ENCODE measurements around the gene KRI1. TPM values are rescaled to one million over a fixed set of nuclear protein-coding genes. Genes with fewer than 3 reads are reported as not detected.

Gene KRI1
- total RNA-seq, 1 experiment from 2014 or later, result 57.4 TPM

GRCh38 chr19:10538204-10538983 lies 27.4 kb downstream of the KRI1 start:
- no peaks in the 10 kb centered on the region for H4K20me1 ChIP-seq (ENCODE audit: control insufficient read depth, insufficient read depth, insufficient read length)
- H3K4me1 ChIP-seq (ENCODE audit: insufficient read depth, low read length), result no peaks in the 10 kb centered on the region
- H3K27ac Mint-ChIP-seq, result no peak overlapping the region; a peak in 1 of 7 replicates
- H3K4me2 ChIP-seq (ENCODE audit: insufficient read depth, insufficient read length, low read length), result no peak overlapping the region
- no peak overlapping the region for H2AFZ ChIP-seq (ENCODE audit: low read length)
- no peaks in the 10 kb centered on the region for H3K79me2 ChIP-seq (ENCODE audit: insufficient read depth, low read length)
- no peak overlapping the region for H3K18ac ChIP-seq (ENCODE audit: insufficient read length, low read depth, low read length)
- H3K23me2 ChIP-seq (ENCODE audit: insufficient read length, low read depth, low read length, poor library complexity, severe bottlenecking), result no peaks in the 10 kb centered on the region
- H3K56ac ChIP-seq (ENCODE audit: insufficient read length, low read depth, low read length), result no peak overlapping the region
- DNase-seq, result no peak
- no peak overlapping the region for H2BK20ac ChIP-seq (ENCODE audit: low read depth, low read length, poor library complexity, severe bottlenecking)
- no peaks in the 10 kb centered on the region for H3K27me3 ChIP-seq (ENCODE audit: insufficient read depth, low read length)
- H3T11ph ChIP-seq (ENCODE audit: low read length), result no peak overlapping the region
- H2BK15ac ChIP-seq (ENCODE audit: low read depth, low read length), result no peak overlapping the region
- no peaks in the 10 kb centered on the region for H3K9me3 Mint-ChIP-seq
- H2BK120ac ChIP-seq (ENCODE audit: low read depth, low read length, poor library complexity, severe bottlenecking), result no peak overlapping the region
- H4K5ac ChIP-seq (ENCODE audit: insufficient read length, low read depth, low read length), result no peak overlapping the region
- H3K9me3 ChIP-seq (ENCODE audit: control insufficient read depth, low read depth, low read length), result no peaks in the 10 kb centered on the region
- H2BK5ac ChIP-seq (ENCODE audit: insufficient read length, low read length), result no peak overlapping the region
- no peak overlapping the region for H2AK5ac ChIP-seq (ENCODE audit: insufficient read length, low read length)
- no peak overlapping the region for H4K91ac ChIP-seq (ENCODE audit: insufficient read length, low read depth, low read length)
- peaks cover 2 to 3% of the 10 kb centered on the region in 2 experiments for H3K4me1 Mint-ChIP-seq
- no peak overlapping the region for H3K23ac ChIP-seq (ENCODE audit: insufficient read length, low read depth, low read length)
- no peaks in the 10 kb centered on the region for H3K79me1 ChIP-seq (ENCODE audit: insufficient read depth, low read depth, low read length, poor library complexity, severe bottlenecking)
- H3K9ac ChIP-seq (ENCODE audit: extremely low read depth, insufficient read length, low read length), result no peak overlapping the region
- peaks cover 15% of the 10 kb centered on the region for H3K27me3 Mint-ChIP-seq (ENCODE audit: low read depth)
- H2BK12ac ChIP-seq (ENCODE audit: insufficient read length, low read depth, low read length), result no peak overlapping the region
- H3K4me3 Mint-ChIP-seq, result no peak overlapping the region
- no peak overlapping the region for H3K4ac ChIP-seq (ENCODE audit: low read depth, low read length)
- H4K8ac ChIP-seq (replicated peaks; ENCODE audit: insufficient read length, low read depth, low read length), result no peak overlapping the region
- no CpG with 5 or more reads among the region's 20 CpGs for WGBS (ENCODE audit: extremely low coverage, insufficient read length, low lambda C conversion rate)
- no peak overlapping the region for H3K14ac ChIP-seq (ENCODE audit: insufficient read depth, low read length)
- no peaks in the 10 kb centered on the region for H3K36me3 Mint-ChIP-seq (ENCODE audit: insufficient read depth in 1 of 3, low read depth in 3 of 3)
- no peak for TF ChIP-seq CTCF (conservative IDR thresholded peaks at IDR 0.05)
- no peak overlapping the region for H3K27ac ChIP-seq (ENCODE audit: insufficient read length, low read depth, low read length)
